Heart right ventricle (tissue), 16 donors: Measurements from ENCODE around the gene ZNF780A. TPM values are rescaled to one million over a fixed set of nuclear protein-coding genes. Genes with fewer than 3 reads are reported as not detected.

Experiments
- ATAC-seq, 8 donors: fragments of 200-7000 bp; cut with Tn5 transposase; one replicate each; pipeline ENCODE4 v1.9.1; 2020; ENCODE audit warnings: mild to moderate bottlenecking in 8 of 8, moderate library complexity in 8 of 8, moderate number of reproducible peaks in 1 of 8
- DNase-seq, 2 donors: peaks; one replicate each; pipeline ENCODE4 v3.0.0-alpha.2; 2020
- H3K27ac ChIP-seq, 10 donors: fragments of 200-600 bp; sonication (generic) in 2 of 10; one replicate each; pipeline versions ENCODE4 v1.5.0 to v1.8.0; 2020 to 2022; ENCODE audit warnings: mild to moderate bottlenecking in 3 of 10
- H3K27me3 ChIP-seq, 7 donors: fragments of 200-600 bp; one replicate each; pipeline ENCODE4 v1.8.0; 2021 to 2022; ENCODE audit warnings: mild to moderate bottlenecking in 2 of 7
- H3K36me3 ChIP-seq, 9 donors: fragments of 200-600 bp; sonication (generic) in 1 of 9; one replicate each; pipeline versions ENCODE4 v1.5.0 to v1.8.0; 2020 to 2022; ENCODE audit warnings: mild to moderate bottlenecking in 2 of 9
- H3K4me1 ChIP-seq, 9 donors: fragments of 200-600 bp; sonication (generic) in 1 of 9; one replicate each; pipeline versions ENCODE4 v1.5.0 to v1.8.0; 2020 to 2022; ENCODE audit warnings: mild to moderate bottlenecking in 4 of 9
- H3K4me3 ChIP-seq, 10 donors: fragments of 200-600 bp; sonication (generic) in 2 of 10; one replicate each; pipeline versions ENCODE4 v1.5.0 to v1.8.0; 2020 to 2022; ENCODE audit warnings: mild to moderate bottlenecking in 7 of 10, moderate library complexity in 2 of 10
- H3K9me3 ChIP-seq, 11 donors: fragments of 200-600 bp in 10 of 11; sonication (generic) in 2 of 11; one replicate each; pipeline versions ENCODE4 v1.5.0 to v1.8.0; 2013 to 2022; ENCODE audit warnings: mild to moderate bottlenecking in 2 of 11, control low read depth in 1 of 11, moderate library complexity in 1 of 11
- WGBS, 2 donors: extraction: QIAGEN DNeasy Blood & Tissue Kit; methylation state at CpG; one replicate each; pipeline ENCODE4 v1.1.7; 2013; ENCODE audit warnings: inconsistent platforms in 1 of 2; 5-methylcytosine and 5-hydroxymethylcytosine counted together
- intact Hi-C, 10 donors: fragments of 100-400 bp; cut with DNase I; formaldehyde crosslinking; loops; one replicate each; pipeline versions ENCODE4 v1.11.1 to v1.14.2; 2022
- polyA plus RNA-seq, 2 donors: library from polyadenylated mRNA; stranded (reverse); fragments of 200-250 nt; gene quantifications; one replicate each; pipeline ENCODE4 v1.2.3, GENCODE V29; 2013
- total RNA-seq, 10 donors: library from RNA; stranded (reverse); fragmentation: NEBNext Ultra II Directional in 3 of 10; extraction: Animal tissue kit (Norgen Biotek cat#: 25700) in 3 of 10; gene quantifications; one replicate each; pipeline versions ENCODE4 v1.2.1 to v1.2.4, GENCODE V29; 2021 to 2023
- TF ChIP-seq, protein P1 (sequence below), 9 donors: fragments of 200-600 bp; sonication (generic) in 2 of 9; IDR thresholded peaks; one replicate each; pipeline versions ENCODE4 v1.5.0 to v1.8.0; 2021 to 2022; ENCODE audit warnings: antibody characterized with exemption in 9 of 9, mild to moderate bottlenecking in 5 of 9, moderate library complexity in 1 of 9
- donor health status: Arrhythmogenic right ventricular cardiomyopathy.
- donor health status: ischemic (EF 13 %, LVEDD 7.1; RV severe dilation, severe dysfunction).
- donor health status: healthy with polysubstance abuse.
- donor health status: DM: no; HTN: yes; CAD: no.
- donor health status: DM: no; HTN: no; CAD: no.
- donor health status: ischemic (EF 25% LVEDD 6.9; RV normal size, moderate dysfunction).
- donor health status: ischemic (EF 25% LVEDD 5.7; RV mildly dilated, moderate dysfunction).
- donor health status: healthy.
- donor health status: DM: yes; HTN: yes; CAD: no.
- donor health status: Ischemic cardiomyopathy.
- donor health status: ischemic (EF 35%, LVEDD 5.7; RV mildly dilated, moderate dysfunction).
- donor health status: nonischemic (EF 11% LVEDD 7.7; RV severe dilation, severe dysfunction).
- donor health status: DM: yes; HTN: yes; CAD: no.
- donor health status: PGD.
- donor health status: ischemic (EF 29% LVEDD 5.4; RV normal size, mild dysfunction).
- donor health status: nonischemic (EF 23%, LVEDD 6.1; RV moderate dilation, normal function).

Gene ZNF780A
- total and polyA plus RNA-seq, 12 donors = 5.5 to 19.4 (median 11.8) TPM

DNA sequence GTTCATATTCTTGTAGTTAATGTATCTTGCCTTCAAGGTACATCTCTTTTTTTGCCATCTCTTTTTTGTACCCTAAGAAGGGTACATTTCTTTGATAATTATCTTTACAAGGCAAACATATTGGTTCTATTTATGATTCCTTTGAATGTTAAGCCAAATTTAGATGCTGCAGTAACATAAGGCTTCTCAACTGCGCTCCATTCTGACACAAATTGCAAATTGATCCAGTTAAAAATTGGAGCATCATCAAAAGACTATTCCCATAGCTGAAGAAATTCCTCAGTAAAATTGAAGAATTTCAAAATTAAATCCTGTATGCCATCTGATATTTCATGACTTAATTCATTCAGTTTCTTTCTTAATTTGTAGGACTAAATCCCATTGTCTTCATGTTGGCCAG, 2.7 kb upstream of the ZNF780A start:
- WGBS, 2 donors = 79 to 90% methylated on average over 1 of the region's 1 CpG
- intact Hi-C loops = no loop called here
- Histone ChIP-seq H3K27ac (no peak overlapping the region), H3K27me3 (peaks cover 0 to 31% (median 17%) of the 10 kb centered on the region in 7 donors), H3K4me3 (no peak overlapping the region), H3K36me3 (no peaks in the 10 kb centered on the region), H3K9me3 (peaks cover 0 to 8% (median 0%) of the 10 kb centered on the region in 11 donors), H3K4me1 (peaks cover 0 to 22% (median 16%) of the 10 kb centered on the region in 9 donors)
- DNase-seq (no peak), ATAC-seq (no peak)
- TF ChIP-seq, protein P1, sequence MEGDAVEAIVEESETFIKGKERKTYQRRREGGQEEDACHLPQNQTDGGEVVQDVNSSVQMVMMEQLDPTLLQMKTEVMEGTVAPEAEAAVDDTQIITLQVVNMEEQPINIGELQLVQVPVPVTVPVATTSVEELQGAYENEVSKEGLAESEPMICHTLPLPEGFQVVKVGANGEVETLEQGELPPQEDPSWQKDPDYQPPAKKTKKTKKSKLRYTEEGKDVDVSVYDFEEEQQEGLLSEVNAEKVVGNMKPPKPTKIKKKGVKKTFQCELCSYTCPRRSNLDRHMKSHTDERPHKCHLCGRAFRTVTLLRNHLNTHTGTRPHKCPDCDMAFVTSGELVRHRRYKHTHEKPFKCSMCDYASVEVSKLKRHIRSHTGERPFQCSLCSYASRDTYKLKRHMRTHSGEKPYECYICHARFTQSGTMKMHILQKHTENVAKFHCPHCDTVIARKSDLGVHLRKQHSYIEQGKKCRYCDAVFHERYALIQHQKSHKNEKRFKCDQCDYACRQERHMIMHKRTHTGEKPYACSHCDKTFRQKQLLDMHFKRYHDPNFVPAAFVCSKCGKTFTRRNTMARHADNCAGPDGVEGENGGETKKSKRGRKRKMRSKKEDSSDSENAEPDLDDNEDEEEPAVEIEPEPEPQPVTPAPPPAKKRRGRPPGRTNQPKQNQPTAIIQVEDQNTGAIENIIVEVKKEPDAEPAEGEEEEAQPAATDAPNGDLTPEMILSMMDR (IDR thresholded peaks at IDR 0.05) = no peak

DNA sequence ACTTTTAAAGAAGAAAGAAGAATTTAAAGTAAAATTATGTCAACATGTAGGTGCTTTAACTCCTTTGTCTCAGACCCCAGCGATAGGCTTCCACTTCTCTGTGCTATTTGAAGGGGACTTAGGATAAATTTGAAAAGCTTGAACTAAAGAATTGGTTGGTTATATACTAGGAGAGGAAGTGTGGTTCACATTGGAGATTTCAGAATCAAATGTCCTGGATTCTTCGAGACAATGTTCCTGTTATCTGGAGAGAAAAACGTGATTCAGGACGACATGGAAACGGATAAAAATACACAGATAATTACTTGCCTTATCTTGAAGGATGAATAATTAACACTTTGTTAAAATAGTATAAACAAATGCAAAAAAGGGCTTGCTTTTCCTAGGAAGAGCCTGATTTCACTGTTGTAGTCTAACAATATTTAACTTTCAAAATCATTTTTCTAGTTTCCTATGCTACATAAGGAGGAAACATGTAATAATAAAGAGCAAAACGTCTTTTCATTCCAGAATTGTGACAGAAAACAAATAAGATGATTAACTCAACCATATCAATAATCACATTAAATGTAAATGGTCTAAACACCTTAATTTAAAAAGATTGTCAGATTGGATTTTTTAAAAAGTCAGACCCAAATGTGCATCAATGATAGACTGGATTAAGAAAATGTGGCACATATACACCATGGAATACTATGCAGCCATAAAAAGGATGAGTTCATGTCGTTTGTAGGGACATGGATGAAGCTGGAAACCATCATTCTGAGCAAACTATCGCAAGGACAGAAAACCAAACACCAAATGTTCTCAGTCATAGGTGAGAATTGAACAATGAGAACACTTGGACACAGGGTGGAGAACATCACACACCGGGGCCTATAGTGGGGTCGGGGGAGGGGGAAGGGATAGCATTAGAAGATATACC, 724 bp upstream of the ZNF780A start:
- no peaks in the 10 kb centered on the region for H3K36me3 ChIP-seq
- TF ChIP-seq, protein P1 (IDR thresholded peaks at IDR 0.05) = no peak
- peak overlapping the region; percentile 80 to 98 (median 92) for H3K27ac ChIP-seq
- no peak for DNase-seq
- H3K4me3 ChIP-seq = peak overlapping the region; percentile 57 to 94 (median 81)
- intact Hi-C loops = no loop called here
- peaks cover 0 to 15% (median 0%) of the 10 kb centered on the region in 11 donors for H3K9me3 ChIP-seq
- ATAC-seq = no peak
- peaks cover 0 to 28% (median 18%) of the 10 kb centered on the region in 9 donors for H3K4me1 ChIP-seq
- H3K27me3 ChIP-seq = peaks cover 0 to 26% (median 7%) of the 10 kb centered on the region in 7 donors
- WGBS, 2 donors = 44% methylated on average over 10 of the region's 10 CpGs

DNA sequence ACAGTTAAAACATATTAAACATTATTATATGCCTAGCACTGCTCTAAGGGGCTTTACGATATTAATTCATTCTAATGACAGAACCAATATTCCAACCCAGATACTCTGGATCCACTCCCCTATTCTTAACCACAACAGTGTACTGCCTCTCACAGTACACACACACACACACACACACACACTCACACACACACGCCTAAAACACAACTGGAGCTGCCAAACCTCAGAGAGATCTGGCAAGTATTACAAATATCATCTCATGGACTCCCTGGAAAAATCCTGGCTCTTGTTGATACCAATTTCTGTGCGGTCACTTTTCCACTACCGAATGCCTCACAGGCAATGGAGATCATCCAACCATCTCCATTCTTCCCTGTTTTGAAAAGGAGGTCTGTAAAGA, 1.3 kb downstream of the ZNF780A start:
- TF ChIP-seq, protein P1 (IDR thresholded peaks at IDR 0.05) = no peak
- peaks cover 0 to 7% (median 0%) of the 10 kb centered on the region in 9 donors for H3K36me3 ChIP-seq
- WGBS, 2 donors = 44 to 53% methylated on average over 4 of the region's 4 CpGs
- H3K27ac ChIP-seq = peak overlapping the region in 7 of 10 donors; percentile 86 to 98 (median 92)
- peaks cover 0 to 11% (median 0%) of the 10 kb centered on the region in 7 donors for H3K27me3 ChIP-seq
- peak in 1 of 2 donors; percentile 43 for DNase-seq
- intact Hi-C loops = no loop called here
- H3K4me3 ChIP-seq = peak overlapping the region in 9 of 10 donors; percentile 63 to 94 (median 82)
- peak in 6 of 8 donors; percentile 6 to 67 (median 51) for ATAC-seq
- peaks cover 0 to 10% (median 0%) of the 10 kb centered on the region in 11 donors for H3K9me3 ChIP-seq
- peaks cover 0 to 28% (median 18%) of the 10 kb centered on the region in 9 donors for H3K4me1 ChIP-seq

DNA sequence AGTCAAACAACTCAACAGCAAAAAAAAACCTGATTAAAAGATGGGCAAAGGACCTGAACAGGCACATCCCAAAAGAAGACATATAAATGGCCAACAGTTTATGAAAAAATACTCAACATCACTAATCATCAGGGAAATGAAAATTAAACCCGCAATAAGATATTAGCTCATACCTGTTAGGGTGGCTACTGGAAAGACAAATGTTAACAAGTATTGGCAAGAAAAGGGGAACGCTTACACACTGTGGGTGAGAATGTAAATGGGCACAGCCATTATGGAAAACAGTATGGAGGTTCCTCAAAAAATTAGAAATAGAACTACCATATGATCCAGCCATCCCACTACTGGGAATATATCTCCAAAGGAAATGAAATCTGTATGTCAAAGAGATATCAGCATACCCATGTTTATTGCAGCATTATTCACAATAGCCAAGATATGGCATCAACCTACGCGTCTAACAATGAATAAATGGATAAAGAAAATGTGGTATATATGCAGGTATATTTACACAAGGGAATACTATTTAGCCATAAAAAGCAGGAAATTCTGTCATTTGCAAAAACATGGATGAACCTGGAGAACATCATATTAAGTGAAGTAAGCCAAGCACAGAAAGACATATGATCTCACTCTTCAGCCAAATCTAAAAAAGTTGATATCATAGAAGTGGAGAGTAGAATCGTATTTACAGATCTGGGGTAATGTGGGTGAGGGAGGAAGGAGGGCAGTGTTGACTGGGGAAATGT, 2.3 kb downstream of the ZNF780A start:
- intact Hi-C loops = no loop called here
- Histone ChIP-seq H3K9me3 (peaks cover 0 to 10% (median 0%) of the 10 kb centered on the region in 11 donors), H3K36me3 (peaks cover 0 to 17% (median 9%) of the 10 kb centered on the region in 9 donors), H3K4me3 (no peak overlapping the region), H3K27ac (no peak overlapping the region), H3K27me3 (peaks cover 0 to 7% (median 0%) of the 10 kb centered on the region in 7 donors), H3K4me1 (peaks cover 0 to 28% (median 18%) of the 10 kb centered on the region in 9 donors)
- TF ChIP-seq, protein P1 (IDR thresholded peaks at IDR 0.05) = no peak
- no peak for ATAC-seq
- WGBS, 2 donors = 87 to 95% methylated on average over 5 of the region's 5 CpGs
- DNase-seq = no peak
